Esophagus muscularis mucosa (tissue), 4 donors: Measurements from ENCODE around the gene HERC3. TPM values are rescaled to one million over a fixed set of nuclear protein-coding genes. Genes with fewer than 3 reads are reported as not detected.

Experiments
- DNase-seq: peaks from one replicate; pipeline ENCODE4 v3.0.0-alpha.2; 2017; ENCODE audit errors: extremely low spot score
- H3K27ac ChIP-seq, 4 donors: fragments of 200-600 bp; sonication (generic); replicated peaks in 1 of 4; 1 replicate in 3 of 4; 2 replicates in 1 of 4; pipeline ENCODE4 v1.5.1; 2016 to 2019; ENCODE audit warnings: mild to moderate bottlenecking in 1 of 4
- H3K27me3 ChIP-seq, 4 donors: fragments of 200-600 bp; sonication (generic); one replicate each; pipeline versions ENCODE4 v1.5.1 to v1.6.0; 2016 to 2019
- H3K36me3 ChIP-seq, 4 donors: fragments of 200-600 bp; sonication (generic); one replicate each; pipeline ENCODE4 v1.5.1; 2016 to 2019
- H3K4me1 ChIP-seq, 4 donors: fragments of 200-600 bp; sonication (generic); one replicate each; pipeline ENCODE4 v1.5.1; 2016 to 2019
- H3K4me3 ChIP-seq, 4 donors: fragments of 200-600 bp; sonication (generic); 1 replicate in 2 of 4; 2 replicates in 2 of 4; pipeline ENCODE4 v1.5.1; 2016 to 2019; ENCODE audit warnings: mild to moderate bottlenecking in 4 of 4, moderate library complexity in 1 of 4
- H3K9me3 ChIP-seq, 4 donors: fragments of 200-600 bp; sonication (generic); 1 replicate in 3 of 4; 2 replicates in 1 of 4; pipeline ENCODE4 v1.5.1; 2016 to 2019
- CTCF ChIP-seq, 3 experiments: fragments of 200-600 bp in 2 of 3; fragments of 450-650 bp in 1 of 3; sonication (generic) in 2 of 3; IDR thresholded peaks; one replicate each; pipeline ENCODE4 v1.5.1; 2017 to 2019; ENCODE audit warnings: antibody characterized with exemption in 3 of 3, mild to moderate bottlenecking in 2 of 3, moderate library complexity in 1 of 3
- EP300 ChIP-seq: sonication (generic); formaldehyde crosslinking; IDR thresholded peaks from one replicate; pipeline ENCODE4 v1.6.1; 2017; ENCODE audit warnings: antibody characterized with exemption
- POLR2A ChIP-seq: fragments of 450-650 bp; IDR thresholded peaks from one replicate; pipeline ENCODE4 v1.6.1; 2017; ENCODE audit warnings: antibody characterized with exemption, moderate library complexity, mild to moderate bottlenecking, low read depth
- POLR2AphosphoS5 ChIP-seq, 2 donors: sonication (generic); formaldehyde crosslinking; IDR thresholded peaks; one replicate each; pipeline ENCODE4 v1.6.1; 2017; ENCODE audit warnings: antibody characterized with exemption in 2 of 2
- WGBS: methylation state at CpG from one replicate; pipeline ENCODE4 v1.1.5; 2018; 5-methylcytosine and 5-hydroxymethylcytosine counted together
- intact Hi-C: fragments of 100-400 bp; cut with DNase I; formaldehyde crosslinking; loops from one replicate; pipeline ENCODE4 v1.15.1; 2023
- total RNA-seq, 4 donors: library from RNA; depleted of rRNA; stranded (reverse); fragments of >200 nt; gene quantifications; one replicate each; pipeline versions ENCODE4 v1.1.0 to v1.2.1, GENCODE V29; 2016

HERC3 gene
- total RNA-seq, 4 donors from 2014 or later = 39.8 to 58.2 (median 51.2) TPM

GRCh38 chr4:88597970-88598660, 5.8 kb downstream of the HERC3 start:
- WGBS = 43% methylated on average over 3 of the region's 3 CpGs
- no peak overlapping the region for H3K4me3 ChIP-seq
- peaks cover 0 to 20% (median 14%) of the 10 kb centered on the region in 4 donors for H3K36me3 ChIP-seq
- no peaks in the 10 kb centered on the region for H3K9me3 ChIP-seq
- peak overlapping the region; percentile 21 to 62 (median 42) for H3K27ac ChIP-seq
- intact Hi-C loops = no loop called here
- no peak for TF ChIP-seq CTCF (IDR thresholded peaks at IDR 0.05)
- no peak for TF ChIP-seq POLR2A
- no peak for TF ChIP-seq EP300
- TF ChIP-seq POLR2AphosphoS5 (IDR thresholded peaks at IDR 0.05) = no peak
- H3K27me3 ChIP-seq = no peaks in the 10 kb centered on the region
- DNase-seq = no peak
- peaks cover 41 to 81% (median 71%) of the 10 kb centered on the region in 4 donors for H3K4me1 ChIP-seq

GRCh38 chr4:88599298-88599697, 7.0 kb downstream of the HERC3 start:
- TF ChIP-seq CTCF (IDR thresholded peaks at IDR 0.05) = no peak
- no peak for TF ChIP-seq POLR2AphosphoS5 (IDR thresholded peaks at IDR 0.05)
- no peak for TF ChIP-seq EP300
- no peak for TF ChIP-seq POLR2A
- 54% methylated on average over 3 of the region's 3 CpGs for WGBS
- intact Hi-C loops = no loop called here
- Histone ChIP-seq H3K4me3 (peak overlapping the region in 2 of 4 donors; percentile 16 to 24), H3K36me3 (peaks cover 0 to 20% (median 14%) of the 10 kb centered on the region in 4 donors), H3K4me1 (peaks cover 40 to 71% (median 60%) of the 10 kb centered on the region in 4 donors), H3K27me3 (no peaks in the 10 kb centered on the region), H3K9me3 (no peaks in the 10 kb centered on the region), H3K27ac (peak overlapping the region; percentile 58 to 65 (median 62))
- DNase-seq = no peak

DNA sequence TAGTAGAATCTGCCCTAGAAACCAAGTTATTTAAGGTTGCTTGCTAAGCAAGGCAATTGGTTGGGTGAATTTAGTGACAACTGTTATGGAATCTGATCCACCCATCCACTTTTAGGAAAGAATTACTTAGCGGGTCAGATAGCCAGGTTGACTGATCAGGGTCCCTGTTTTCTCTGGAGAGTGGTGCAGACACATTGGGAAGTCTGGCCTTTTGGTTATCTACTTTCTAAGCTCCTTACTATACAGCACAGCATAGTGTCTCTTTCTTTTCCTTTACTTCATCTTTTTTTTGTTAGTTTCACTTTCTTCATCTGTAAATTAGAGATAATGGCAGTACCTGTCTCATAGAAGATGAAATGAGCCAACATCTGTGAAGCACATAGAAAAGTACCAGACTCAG, 7.4 kb downstream of the HERC3 start:
- TF ChIP-seq EP300 = no peak
- no peak for TF ChIP-seq CTCF (IDR thresholded peaks at IDR 0.05)
- TF ChIP-seq POLR2AphosphoS5 (IDR thresholded peaks at IDR 0.05) = no peak
- TF ChIP-seq POLR2A = no peak
- peak overlapping the region; percentile 58 to 65 (median 62) for H3K27ac ChIP-seq
- H3K27me3 ChIP-seq = no peaks in the 10 kb centered on the region
- H3K36me3 ChIP-seq = peaks cover 0 to 20% (median 14%) of the 10 kb centered on the region in 4 donors
- DNase-seq = no peak
- peaks cover 38 to 67% (median 56%) of the 10 kb centered on the region in 4 donors for H3K4me1 ChIP-seq
- H3K4me3 ChIP-seq = peak overlapping the region in 2 of 4 donors; percentile 16 to 24
- intact Hi-C loops = no loop called here
- WGBS = 44% methylated on average over 1 of the region's 1 CpG
- H3K9me3 ChIP-seq = no peaks in the 10 kb centered on the region

GRCh38 chr4:88600176-88600838, 8.0 kb downstream of the HERC3 start:
- TF ChIP-seq POLR2A (no peak), CTCF (IDR thresholded peaks at IDR 0.05) (no peak)
- peaks cover 38 to 71% (median 58%) of the 10 kb centered on the region in 4 donors for H3K4me1 ChIP-seq
- no peaks in the 10 kb centered on the region for H3K9me3 ChIP-seq
- H3K36me3 ChIP-seq = peaks cover 0 to 20% (median 14%) of the 10 kb centered on the region in 4 donors
- H3K27me3 ChIP-seq = no peaks in the 10 kb centered on the region
- no peak for DNase-seq
- peak overlapping the region; percentile 58 to 65 (median 62) for H3K27ac ChIP-seq
- WGBS = 85% methylated on average over 2 of the region's 2 CpGs
- H3K4me3 ChIP-seq = peak overlapping the region in 2 of 4 donors; percentile 16 to 24
- intact Hi-C loops = no loop called here
